CD4-positive, alpha-beta T cell (primary cell): ENCODE data around the gene NAA10. TPM values are rescaled to one million over a fixed set of nuclear protein-coding genes. Genes with fewer than 3 reads are reported as not detected.
A peak's percentile ranks its signal among the peaks of the same experiment; 100 is the strongest.

ENCODE experiments used
- ATAC-seq: fragments of 200-7000 bp; cut with Tn5 transposase; one replicate; pipeline ENCODE4 v1.10.0; 2022; ENCODE audit warnings: mild to moderate bottlenecking; ENCODE audit not compliant: poor library complexity
- CTCF ChIA-PET: fragments of 350-600 bp; sonication (Branson Sonifier 250); formaldehyde crosslinking; loops from one replicate; lab custom pipeline; 2021; ENCODE audit warnings: antibody characterized with exemption, inconsistent platforms; lab: Charles Lee
- POLR2A ChIA-PET: fragments of 350-600 bp; sonication (Branson Sonifier 250); formaldehyde crosslinking; loops from one replicate; lab custom pipeline; 2021; ENCODE audit warnings: antibody characterized with exemption, inconsistent platforms; lab: Charles Lee
- DNase-seq, 14 experiments: peaks; one replicate each; pipeline ENCODE4 v3.0.0-alpha.2; 2013 to 2020; ENCODE audit warnings: mixed read lengths in 2 of 14
- H3K27ac ChIP-seq, 2 donors: one replicate each; pipeline versions ENCODE4 v1.5.1 to v1.7.0; 2013; ENCODE audit warnings: low read length in 2 of 2, low read depth in 1 of 2, mild to moderate bottlenecking in 1 of 2
- H3K27me3 ChIP-seq, 2 experiments: 1 replicate in 1 of 2; 2 replicates in 1 of 2; pipeline versions ENCODE4 v1.6.1 to v1.7.0; 2013; ENCODE audit warnings: low read length in 2 of 2, control low read depth in 1 of 2, mild to moderate bottlenecking in 1 of 2, moderate library complexity in 1 of 2; ENCODE audit not compliant: insufficient read depth in 2 of 2, control insufficient read depth in 1 of 2
- H3K36me3 ChIP-seq: one replicate; pipeline ENCODE4 v1.6.1; 2013; ENCODE audit warnings: low read length, control low read depth; ENCODE audit not compliant: insufficient read depth
- H3K4me1 ChIP-seq: one replicate; pipeline ENCODE4 v1.6.1; 2013; ENCODE audit warnings: low read length, control low read depth; ENCODE audit not compliant: insufficient read depth
- H3K4me3 ChIP-seq: one replicate; pipeline ENCODE4 v1.5.1; 2013; ENCODE audit warnings: mild to moderate bottlenecking, low read length, moderate library complexity
- H3K9me3 ChIP-seq, 2 experiments: 1 replicate in 1 of 2; 2 replicates in 1 of 2; pipeline versions ENCODE4 v1.6.1 to v1.7.0; 2013; ENCODE audit warnings: low read length in 2 of 2, mild to moderate bottlenecking in 2 of 2, control low read depth in 1 of 2, moderate library complexity in 1 of 2; ENCODE audit not compliant: control insufficient read depth in 1 of 2, insufficient read depth in 1 of 2
- H3K27ac Mint-ChIP-seq: one replicate; pipeline ENCODE4 v1.8.0; 2020; ENCODE audit warnings: mixed read lengths
- H3K27me3 Mint-ChIP-seq: one replicate; pipeline ENCODE4 v1.8.0; 2021; ENCODE audit warnings: mixed read lengths
- H3K36me3 Mint-ChIP-seq: one replicate; pipeline ENCODE4 v1.8.0; 2021; ENCODE audit warnings: low read depth, mixed read lengths
- H3K4me1 Mint-ChIP-seq: one replicate; pipeline ENCODE4 v1.8.0; 2021; ENCODE audit warnings: low read depth, mixed read lengths
- H3K4me3 Mint-ChIP-seq: one replicate; pipeline ENCODE4 v1.8.0; 2020; ENCODE audit warnings: mild to moderate bottlenecking, mixed read lengths
- H3K9me3 Mint-ChIP-seq: one replicate; pipeline ENCODE4 v1.8.0; 2020; ENCODE audit warnings: mixed read lengths
- intact Hi-C, 2 experiments: fragments of 100-400 bp; cut with DNase I in 1 of 2; cut with micrococcal nuclease in 1 of 2; formaldehyde crosslinking; loops; one replicate each; pipeline versions ENCODE4 v1.15.1 to v1.9.0; 2023 to 2025; cut with DNase I, micrococcal nuclease
- total RNA-seq, 174 experiments: library from RNA in 2 of 174; stranded (reverse) in 2 of 174; gene quantifications; one replicate each; pipeline ENCODE4 v1.2.3 and lab custom pipeline; 2021 to 2026
- TF ChIP-seq, protein P1 (sequence below): fragments of 200-600 bp; IDR thresholded peaks from one replicate; pipeline ENCODE4 v1.8.0; 2022; ENCODE audit warnings: antibody characterized with exemption, mild to moderate bottlenecking

Gene NAA10
- total RNA-seq, 2 experiments from 2014 or later, result 41.5 to 42.0 TPM

DNA sequence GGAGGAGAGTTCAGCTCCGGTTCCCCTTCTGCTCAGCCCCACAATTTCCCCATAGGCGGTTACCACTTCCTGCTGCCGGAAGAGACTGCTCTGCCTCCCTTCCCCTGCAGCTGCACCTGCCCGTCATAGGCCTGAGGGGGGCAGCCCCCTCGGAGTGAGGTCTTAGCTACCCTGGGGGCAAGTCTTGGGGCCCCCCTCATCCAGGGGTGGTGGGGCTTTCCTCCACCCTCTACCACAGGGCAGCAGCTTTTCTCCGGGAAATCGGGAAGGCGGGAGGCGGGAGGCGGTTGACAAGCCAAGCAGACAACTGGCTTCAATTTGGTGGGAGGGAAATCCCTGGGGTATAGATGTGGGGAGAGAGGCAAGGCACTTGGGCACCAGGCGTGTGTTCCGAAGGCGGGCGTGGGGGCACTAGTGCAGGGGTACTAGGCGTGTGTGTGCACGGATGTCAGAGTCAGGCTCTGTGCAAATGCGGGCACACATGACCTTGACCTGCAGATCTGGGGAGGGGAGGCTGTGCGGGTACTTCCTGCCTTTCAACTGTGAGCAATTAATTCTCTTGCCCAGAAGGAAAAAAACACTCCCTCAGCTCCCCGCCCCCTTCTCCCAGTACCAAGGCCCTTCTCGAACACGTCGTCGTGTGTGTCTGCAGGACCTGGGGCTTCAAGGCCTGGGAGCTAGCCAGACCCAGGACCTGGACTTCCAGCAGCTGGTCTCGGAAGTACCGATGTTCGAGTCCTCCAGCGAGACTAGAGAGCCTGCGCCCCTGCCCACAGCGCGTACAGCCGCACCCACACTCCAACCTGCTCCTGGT, 7.8 kb downstream of the NAA10 start:
- ChIA-PET POLR2A (interaction anchor here (0.6 to 7.2 kb wide), 23 partner anchors 9 to 986 kb away, joined by 3 to 196 read pairs (median 5); partner anchors contain the start of genes AVPR2, HCFC1, IDH3G and IKBKG), CTCF (interaction anchor here (0.9 to 8.3 kb wide), 4 partner anchors 10 to 41 kb away, joined by 3 to 101 read pairs (median 4); no protein-coding TSS in a partner anchor)
- H3K4me1 ChIP-seq, result peaks cover 61% of the 10 kb centered on the region
- peaks cover 60% of the 10 kb centered on the region for H3K36me3 Mint-ChIP-seq
- H3K27ac Mint-ChIP-seq, result peak overlapping the region; percentile 99
- no peaks in the 10 kb centered on the region for H3K9me3 Mint-ChIP-seq
- peak overlapping the region; percentile 93 for H3K4me3 Mint-ChIP-seq
- intact Hi-C loops, result loop anchor here (1.0 to 2.0 kb wide), 2 partner anchors 40 to 132 kb away; partner anchors contain the start of genes IDH3G (in 1 of the 2) and SSR4 (in 1 of the 2)
- no peaks in the 10 kb centered on the region for H3K27me3 Mint-ChIP-seq
- TF ChIP-seq, protein P1, sequence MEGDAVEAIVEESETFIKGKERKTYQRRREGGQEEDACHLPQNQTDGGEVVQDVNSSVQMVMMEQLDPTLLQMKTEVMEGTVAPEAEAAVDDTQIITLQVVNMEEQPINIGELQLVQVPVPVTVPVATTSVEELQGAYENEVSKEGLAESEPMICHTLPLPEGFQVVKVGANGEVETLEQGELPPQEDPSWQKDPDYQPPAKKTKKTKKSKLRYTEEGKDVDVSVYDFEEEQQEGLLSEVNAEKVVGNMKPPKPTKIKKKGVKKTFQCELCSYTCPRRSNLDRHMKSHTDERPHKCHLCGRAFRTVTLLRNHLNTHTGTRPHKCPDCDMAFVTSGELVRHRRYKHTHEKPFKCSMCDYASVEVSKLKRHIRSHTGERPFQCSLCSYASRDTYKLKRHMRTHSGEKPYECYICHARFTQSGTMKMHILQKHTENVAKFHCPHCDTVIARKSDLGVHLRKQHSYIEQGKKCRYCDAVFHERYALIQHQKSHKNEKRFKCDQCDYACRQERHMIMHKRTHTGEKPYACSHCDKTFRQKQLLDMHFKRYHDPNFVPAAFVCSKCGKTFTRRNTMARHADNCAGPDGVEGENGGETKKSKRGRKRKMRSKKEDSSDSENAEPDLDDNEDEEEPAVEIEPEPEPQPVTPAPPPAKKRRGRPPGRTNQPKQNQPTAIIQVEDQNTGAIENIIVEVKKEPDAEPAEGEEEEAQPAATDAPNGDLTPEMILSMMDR, result no peak
- H3K36me3 ChIP-seq, result peaks cover 11% of the 10 kb centered on the region
- peaks cover 49% of the 10 kb centered on the region for H3K4me1 Mint-ChIP-seq
- H3K27me3 ChIP-seq, result no peaks in the 10 kb centered on the region
- peak overlapping the region; percentile 83 for H3K4me3 ChIP-seq
- H3K27ac ChIP-seq, result peak overlapping the region; percentile 93 to 97
- DNase-seq, result peak; percentile 53 to 91 (median 74)
- ATAC-seq, result peak; percentile 51
- no peaks in the 10 kb centered on the region for H3K9me3 ChIP-seq

GRCh38 chrX:153926552-153926857, 8.3 kb downstream of the NAA10 start:
- Mint-ChIP-seq H3K36me3 (peaks cover 57% of the 10 kb centered on the region), H3K4me1 (peaks cover 47% of the 10 kb centered on the region), H3K27me3 (no peaks in the 10 kb centered on the region), H3K27ac (peak overlapping the region; percentile 99), H3K9me3 (no peaks in the 10 kb centered on the region), H3K4me3 (peak overlapping the region; percentile 93)
- H3K9me3 ChIP-seq, result no peaks in the 10 kb centered on the region
- peak overlapping the region; percentile 83 for H3K4me3 ChIP-seq
- H3K27ac ChIP-seq, result peak overlapping the region; percentile 93 to 97
- peak in 1 of 14 experiments; percentile 22 for DNase-seq
- intact Hi-C loops, result loop anchor here in 1 of 2 experiments (2.0 kb wide), 1 partner anchor 132 kb away; the partner anchor contains the start of genes IDH3G and SSR4
- H3K4me1 ChIP-seq, result peaks cover 64% of the 10 kb centered on the region
- no peaks in the 10 kb centered on the region for H3K27me3 ChIP-seq
- ChIA-PET CTCF (interaction anchor here (0.9 to 8.3 kb wide), 3 partner anchors 11 to 22 kb away, joined by 3 to 101 read pairs (median 3); no protein-coding TSS in a partner anchor), POLR2A (interaction anchor here (0.9 to 7.2 kb wide), 19 partner anchors 9 to 621 kb away, joined by 3 to 196 read pairs (median 6); partner anchors contain the start of genes AVPR2, HCFC1, IDH3G and IKBKG)
- peaks cover 13% of the 10 kb centered on the region for H3K36me3 ChIP-seq
- TF ChIP-seq, protein P1, result no peak
- no peak for ATAC-seq

- Mint-ChIP-seq H3K4me1 (peaks cover 43% of the 10 kb centered on the region), H3K4me3 (peak within 1 kb of the TSS; percentile 97), H3K36me3 (peaks cover 51% of the 10 kb centered on the region), H3K9me3 (no peaks in the 10 kb centered on the region), H3K27ac (peak within 1 kb of the TSS; percentile 99), H3K27me3 (no peaks in the 10 kb centered on the region)
- intact Hi-C loops, result loop anchor here (1.0 to 2.0 kb wide), 3 partner anchors 14 to 131 kb away; partner anchors contain the start of genes IDH3G (in 1 of the 2) and SSR4 (in 1 of the 2)
- CTCF ChIA-PET, result interaction anchor here (0.9 to 8.3 kb wide), 5 partner anchors 11 to 22 kb away, joined by 3 to 101 read pairs (median 3); partner anchors contain the start of gene RENBP
- peak within 1 kb of the TSS; percentile 83 for H3K4me3 ChIP-seq
- H3K36me3 ChIP-seq, result peaks cover 14% of the 10 kb centered on the region
- DNase-seq (peak in 9 of 14 experiments; percentile 18 to 71 (median 47)), ATAC-seq (no peak)
- TF ChIP-seq, protein P1, result no peak
- H3K27me3 ChIP-seq, result no peaks in the 10 kb centered on the region
- peak within 1 kb of the TSS; percentile 93 to 97 for H3K27ac ChIP-seq
- no peaks in the 10 kb centered on the region for H3K9me3 ChIP-seq
- POLR2A ChIA-PET, result interaction anchor here (0.7 to 7.2 kb wide), 23 partner anchors 8 to 621 kb away, joined by 3 to 196 read pairs (median 5); partner anchors contain the start of genes AVPR2, HCFC1, IDH3G and IKBKG
- peaks cover 70% of the 10 kb centered on the region for H3K4me1 ChIP-seq
Observed at GRCh38 chrX:153925739-153926551, 8.9 kb downstream of the NAA10 start, which contains the start of gene ARHGAP4. TSS of gene ARHGAP4 (minus strand) at chrX:153926264. CDS start at chrX:153926202, 62 bp downstream.
